Kidney (tissue), 14 donors: ENCODE data around the gene PRDX1. TPM values are rescaled to one million over a fixed set of nuclear protein-coding genes. Genes with fewer than 3 reads are reported as not detected.
"Not testable (repeated sequence)": the region's sequence is repeated elsewhere in the genome, so short reads cannot be mapped to it uniquely, and the experiment has no call there.

Experiments used
- DNase-seq, 5 donors: peaks; one replicate each; pipeline ENCODE4 v3.0.0-alpha.2; 2013 to 2020
- FAIRE-seq: peaks from 2 replicates; lab custom pipeline; 2012; peaks lifted over from hg19 to GRCh38; lab: Jason Lieb, UNC
- H3K27ac ChIP-seq, 2 donors: one replicate each; pipeline ENCODE4 v1.7.0; 2013; ENCODE audit warnings: low read depth in 2 of 2, low read length in 2 of 2, inconsistent platforms in 1 of 2
- H3K27me3 ChIP-seq: one replicate; pipeline ENCODE4 v1.7.1; 2013; ENCODE audit warnings: low read length, inconsistent platforms; ENCODE audit not compliant: control insufficient read depth, insufficient read depth
- H3K36me3 ChIP-seq, 3 donors: one replicate each; pipeline versions ENCODE4 v1.7.0 to v1.7.1; 2013; ENCODE audit warnings: low read length in 3 of 3, control low read depth in 1 of 3, inconsistent platforms in 1 of 3; ENCODE audit not compliant: insufficient read depth in 3 of 3, control insufficient read depth in 2 of 3
- H3K4me1 ChIP-seq, 3 donors: one replicate each; pipeline versions ENCODE4 v1.7.0 to v1.7.1; 2013; ENCODE audit warnings: low read length in 3 of 3, inconsistent platforms in 1 of 3, low read depth in 1 of 3; ENCODE audit not compliant: control insufficient read depth in 2 of 3, insufficient read depth in 2 of 3
- H3K4me3 ChIP-seq, 3 donors: one replicate each; pipeline versions ENCODE4 v1.7.0 to v1.8.1; 2013; ENCODE audit warnings: low read length in 3 of 3, control low read depth in 1 of 3, inconsistent platforms in 1 of 3
- H3K9ac ChIP-seq, 3 donors: one replicate each; pipeline versions ENCODE4 v1.7.0 to v1.7.1; 2013; ENCODE audit warnings: low read length in 3 of 3, control low read depth in 1 of 3, inconsistent platforms in 1 of 3
- H3K9me3 ChIP-seq, 3 donors: one replicate each; pipeline versions ENCODE4 v1.7.0 to v1.7.1; 2013; ENCODE audit warnings: low read length in 3 of 3, control low read depth in 1 of 3, inconsistent platforms in 1 of 3; ENCODE audit not compliant: control insufficient read depth in 2 of 3, insufficient read depth in 1 of 3
- intact Hi-C: fragments of 100-400 bp; cut with DNase I; formaldehyde crosslinking; loops from one replicate; pipeline ENCODE4 v1.11.1; 2022
- polyA plus RNA-seq: library from polyadenylated mRNA; stranded (reverse); fragments of 350-450 nt; fragmentation: Illumina TruSeq; extraction: RNeasy Lipid Tissue Mini Kit (QIAGEN cat#74804); gene quantifications from one replicate; pipeline ENCODE4 v1.2.3, GENCODE V29; 2014; ENCODE audit warnings: low read depth, low replicate concordance; ENCODE audit not compliant: insufficient read depth
- total RNA-seq: library from RNA; stranded (reverse); fragmentation: NEBNext Ultra II Directional; extraction: Animal tissue kit (Norgen Biotek cat#: 25700); gene quantifications from one replicate; pipeline ENCODE4 v1.2.1, GENCODE V29; 2021
- TF ChIP-seq, protein P1 (sequence below): IDR thresholded peaks from 3 replicates; pipeline ENCODE4 v1.5.1; 2012; ENCODE audit warnings: mild to moderate bottlenecking, moderate library complexity, borderline replicate concordance; ENCODE audit not compliant: insufficient read depth; ENCODE audit errors: extremely low read depth
- donor health status: control.
- donor health status: control.
- donor health status: control.
- donor health status: control.
- donor health status: control.
- donor health status: DM: yes; HTN: yes; CAD: no.
- donor health status: Normal renal cell carcinoma (clear cell type).

PRDX1 gene
- total and polyA plus RNA-seq, 2 donors from 2014 or later, result 452 to 1,042 TPM

DNA sequence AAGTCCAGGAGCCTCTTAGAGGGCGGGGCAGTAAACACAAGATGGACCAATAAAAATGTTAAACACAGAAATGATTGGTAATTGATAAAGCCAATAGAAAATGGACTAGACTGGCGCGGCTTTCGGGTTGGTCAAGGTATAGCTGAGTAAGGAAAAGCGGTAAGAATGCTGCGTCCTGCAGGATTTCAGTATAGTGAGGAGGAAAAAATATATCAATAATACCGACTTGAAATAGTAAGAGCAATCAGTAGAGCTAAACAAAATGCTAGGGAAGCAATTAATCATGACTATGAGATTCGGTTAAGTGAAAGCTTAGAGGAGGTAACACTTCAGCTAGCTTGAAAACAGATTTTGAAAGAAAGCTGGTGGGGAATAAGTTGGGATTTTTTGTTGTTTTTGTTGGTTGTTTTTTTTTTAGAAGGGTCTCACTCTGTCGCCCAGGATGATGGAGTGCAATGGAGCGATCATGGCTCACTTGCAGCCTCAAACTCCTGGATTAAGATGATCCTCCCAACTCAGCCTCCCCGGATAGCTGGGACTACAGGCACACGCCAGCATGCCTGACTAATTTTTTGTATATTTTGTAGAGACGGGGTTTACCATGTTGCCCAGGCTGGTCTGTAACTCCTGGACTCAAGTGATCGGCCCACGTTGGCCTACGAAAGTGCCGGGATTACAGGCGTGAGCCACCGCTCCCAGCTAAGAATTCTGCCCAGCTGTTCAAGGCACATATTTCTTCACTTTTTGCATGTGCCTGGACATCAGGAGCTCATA lies 30.0 kb downstream of the PRDX1 start:
- H3K36me3 ChIP-seq, result no peaks in the 10 kb centered on the region
- no peaks in the 10 kb centered on the region for H3K9me3 ChIP-seq
- peak overlapping the region in 1 of 2 donors; percentile 42 for H3K27ac ChIP-seq
- H3K27me3 ChIP-seq, result no peaks in the 10 kb centered on the region
- intact Hi-C loops, result loop anchor here (5.0 kb wide), 1 partner anchor 134 kb away; no protein-coding TSS in a partner anchor
- peak overlapping the region in 2 of 3 donors; percentile 27 to 54 for H3K9ac ChIP-seq
- TF ChIP-seq, protein P1, sequence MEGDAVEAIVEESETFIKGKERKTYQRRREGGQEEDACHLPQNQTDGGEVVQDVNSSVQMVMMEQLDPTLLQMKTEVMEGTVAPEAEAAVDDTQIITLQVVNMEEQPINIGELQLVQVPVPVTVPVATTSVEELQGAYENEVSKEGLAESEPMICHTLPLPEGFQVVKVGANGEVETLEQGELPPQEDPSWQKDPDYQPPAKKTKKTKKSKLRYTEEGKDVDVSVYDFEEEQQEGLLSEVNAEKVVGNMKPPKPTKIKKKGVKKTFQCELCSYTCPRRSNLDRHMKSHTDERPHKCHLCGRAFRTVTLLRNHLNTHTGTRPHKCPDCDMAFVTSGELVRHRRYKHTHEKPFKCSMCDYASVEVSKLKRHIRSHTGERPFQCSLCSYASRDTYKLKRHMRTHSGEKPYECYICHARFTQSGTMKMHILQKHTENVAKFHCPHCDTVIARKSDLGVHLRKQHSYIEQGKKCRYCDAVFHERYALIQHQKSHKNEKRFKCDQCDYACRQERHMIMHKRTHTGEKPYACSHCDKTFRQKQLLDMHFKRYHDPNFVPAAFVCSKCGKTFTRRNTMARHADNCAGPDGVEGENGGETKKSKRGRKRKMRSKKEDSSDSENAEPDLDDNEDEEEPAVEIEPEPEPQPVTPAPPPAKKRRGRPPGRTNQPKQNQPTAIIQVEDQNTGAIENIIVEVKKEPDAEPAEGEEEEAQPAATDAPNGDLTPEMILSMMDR, result no peak
- H3K4me3 ChIP-seq, result peak overlapping the region; percentile 71 to 76 (median 73)
- DNase-seq (no peak), FAIRE-seq (no peak)
- no peaks in the 10 kb centered on the region for H3K4me1 ChIP-seq

DNA sequence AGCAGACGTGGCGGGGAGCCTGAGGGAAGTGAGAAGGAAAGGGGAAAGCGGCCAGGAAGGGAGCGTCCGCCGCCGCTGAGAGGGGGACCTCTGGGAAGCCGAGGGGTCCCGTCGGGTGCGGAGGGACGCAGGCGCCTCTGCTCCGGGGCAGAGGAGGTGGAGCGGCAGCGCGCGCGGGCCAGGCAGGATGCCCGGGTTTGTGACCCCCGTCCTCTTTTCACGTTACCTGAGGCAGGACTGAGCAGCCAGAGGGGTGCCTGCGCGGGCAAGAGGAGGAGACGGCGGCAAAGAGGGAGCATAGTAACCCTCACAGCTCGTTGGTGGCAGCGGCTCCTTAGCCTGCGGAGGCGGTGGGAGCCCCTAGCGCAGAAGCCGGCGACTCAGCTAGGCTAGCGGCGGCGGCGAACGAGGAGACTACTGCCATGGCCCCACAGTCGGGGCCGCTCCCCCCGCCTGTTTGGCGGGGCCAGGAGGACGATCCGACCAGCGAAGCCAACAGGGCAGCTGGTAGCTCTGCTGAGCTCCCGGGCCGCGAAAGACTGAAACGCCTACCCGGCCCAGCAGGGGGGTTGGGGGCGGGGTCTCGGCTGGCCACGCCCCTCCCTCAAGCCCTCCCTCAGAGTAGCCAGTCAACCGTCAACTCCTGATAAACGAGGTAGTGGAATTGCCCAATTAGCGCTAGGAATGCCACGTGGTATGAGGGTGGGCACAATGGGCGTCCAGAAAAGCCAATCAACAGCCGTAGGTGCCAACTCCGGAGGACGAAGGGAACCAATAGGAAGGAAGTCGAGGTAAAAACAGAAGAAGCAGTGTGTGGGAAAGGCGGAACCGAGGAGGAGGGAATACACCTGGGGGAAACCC lies 30.8 kb downstream of the PRDX1 start, which contains the start of gene TESK2:
Gene TESK2 (minus strand): TSS at position 538 of the 861 bp plus-strand sequence. CDS start 33,378 bp downstream, outside the sequence.
- peak; percentile 99 for FAIRE-seq

DNA sequence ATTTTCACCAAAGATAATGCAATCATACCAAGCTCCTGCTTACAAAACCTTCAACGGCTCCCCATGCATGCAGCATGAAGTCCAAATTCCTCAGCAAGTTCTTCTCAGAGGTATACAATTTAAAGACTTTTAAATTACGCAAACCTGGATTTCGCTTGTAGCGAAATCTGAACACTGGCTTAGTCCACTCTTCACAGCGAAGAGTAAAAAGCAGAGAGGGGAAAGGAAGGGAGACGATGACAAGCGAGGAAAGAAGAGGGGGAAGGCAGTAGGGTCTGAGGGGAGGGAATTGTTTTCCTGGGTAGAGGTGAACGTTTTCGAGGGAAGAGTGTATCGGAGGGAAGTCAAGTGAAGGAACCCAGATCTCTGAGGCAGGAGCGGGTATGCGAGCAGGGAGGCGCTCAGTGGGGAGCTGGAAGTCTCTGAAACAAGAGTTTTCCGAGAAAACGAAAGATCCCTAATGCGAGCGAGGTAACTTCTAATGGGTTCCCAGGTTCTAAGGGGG lies 31.5 kb downstream of the PRDX1 start:
- FAIRE-seq, result no peak
- H3K9me3 ChIP-seq, result no peaks in the 10 kb centered on the region
- peak overlapping the region; percentile 69 to 85 (median 73) for H3K4me3 ChIP-seq
- no peaks in the 10 kb centered on the region for H3K4me1 ChIP-seq
- peak in 3 of 5 donors; percentile 34 to 62 (median 42) for DNase-seq
- TF ChIP-seq, protein P1, result no peak
- H3K27ac ChIP-seq, result peak overlapping the region in 1 of 2 donors; percentile 18
- intact Hi-C loops, result loop anchor here (5.0 kb wide), 1 partner anchor 133 kb away; no protein-coding TSS in a partner anchor
- no peaks in the 10 kb centered on the region for H3K36me3 ChIP-seq
- H3K27me3 ChIP-seq, result no peaks in the 10 kb centered on the region
- peak overlapping the region; percentile 43 to 61 (median 53) for H3K9ac ChIP-seq

More for the DNA sequence above, 30.8 kb downstream of the PRDX1 start, which contains the start of gene TESK2:
- TF ChIP-seq, protein P1, result no peak
- H3K9me3 ChIP-seq, result no peaks in the 10 kb centered on the region
- H3K9ac ChIP-seq, result peak within 1 kb of the TSS; percentile 43 to 61 (median 53)
- H3K27ac ChIP-seq, result peak within 1 kb of the TSS; percentile 29 to 65
- H3K27me3 ChIP-seq, result no peaks in the 10 kb centered on the region
- no peaks in the 10 kb centered on the region for H3K4me1 ChIP-seq
- peak within 1 kb of the TSS; percentile 73 to 85 (median 76) for H3K4me3 ChIP-seq
- DNase-seq, result peak; percentile 97 to 100 (median 99)
- no peaks in the 10 kb centered on the region for H3K36me3 ChIP-seq
- intact Hi-C loops, result loop anchor here (5.0 kb wide), 1 partner anchor 134 kb away; no protein-coding TSS in a partner anchor

DNA sequence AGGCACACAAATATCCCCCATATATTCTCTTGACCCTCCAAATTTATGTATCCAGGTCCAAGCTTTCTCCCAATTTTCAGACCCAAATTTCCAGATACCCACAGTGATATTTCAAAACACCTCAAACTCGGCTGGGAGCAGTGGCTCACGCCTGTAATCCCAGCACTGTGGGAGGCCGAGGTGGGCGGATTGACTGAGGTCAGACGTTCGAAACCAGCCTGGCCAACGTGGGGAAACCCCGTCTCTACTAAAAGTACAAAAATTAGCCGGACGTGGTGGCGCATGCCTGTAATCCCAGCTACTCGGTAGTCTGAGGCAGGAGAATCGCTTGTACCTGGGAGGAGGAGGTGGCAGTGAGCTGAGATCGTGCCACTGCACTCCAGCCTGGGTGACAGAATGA lies 32.3 kb downstream of the PRDX1 start:
- FAIRE-seq, H3K9me3 ChIP-seq, H3K36me3 ChIP-seq, H3K27ac ChIP-seq, DNase-seq, H3K9ac ChIP-seq, H3K4me1 ChIP-seq, H3K27me3 ChIP-seq, intact Hi-C loops: not testable (repeated sequence)
- peak overlapping the region in 2 of 3 donors; percentile 69 to 73 for H3K4me3 ChIP-seq
